K562 (cell line): ENCODE data around the gene MATK. TPM values are rescaled to one million over a fixed set of nuclear protein-coding genes. Genes with fewer than 3 reads are reported as not detected.

Experiments
- ARID2 ChIP-seq: fragments of 450-650 bp; IDR thresholded peaks from 2 replicates; pipeline ENCODE4 v1.6.1; 2017; ENCODE audit warnings: antibody characterized with exemption, mild to moderate bottlenecking
- BCOR ChIP-seq: fragments of 450-650 bp; IDR thresholded peaks from 2 replicates; pipeline ENCODE4 v1.6.1; 2016
- CBX1 ChIP-seq: sonication (generic); IDR thresholded peaks from 2 replicates; pipeline ENCODE4 v1.6.1; 2016; ENCODE audit warnings: antibody characterized with exemption, low read depth, mild to moderate bottlenecking
- CBX3 ChIP-seq, 2 experiments: IDR thresholded peaks; 1 replicate in 1 of 2; 2 replicates in 1 of 2; pipeline ENCODE4 v1.6.1; 2012; ENCODE audit warnings: inconsistent platforms in 2 of 2, low read length in 2 of 2, borderline replicate concordance in 1 of 2, control low read depth in 1 of 2
- CC2D1A ChIP-seq: fragments of 450-650 bp; IDR thresholded peaks from 2 replicates; pipeline ENCODE4 v1.6.1; 2017; ENCODE audit warnings: mild to moderate bottlenecking
- CTBP1 ChIP-seq: fragments of 450-650 bp; IDR thresholded peaks from 2 replicates; pipeline ENCODE4 v1.6.1; 2016; ENCODE audit warnings: borderline replicate concordance
- FOSL1 ChIP-seq: fragments of 200-800 bp; sonication (Bioruptor generic); conservative IDR thresholded peaks from 2 replicates; pipeline ENCODE4 v1.6.1; 2016; ENCODE audit warnings: missing genetic modification characterization, missing compliant biosample characterization
- GATA2 ChIP-seq: sonication (generic); formaldehyde crosslinking; IDR thresholded peaks from 2 replicates; pipeline ENCODE4 v1.4.0; 2020; ENCODE audit warnings: mild to moderate bottlenecking, missing genetic modification reagents
- KDM1A ChIP-seq, 2 experiments: fragments of 450-650 bp; IDR thresholded peaks; 2 replicates each; pipeline ENCODE4 v1.6.1; 2016; ENCODE audit warnings: mild to moderate bottlenecking in 2 of 2
- KLF13 ChIP-seq: fragments of 450-650 bp; IDR thresholded peaks from 2 replicates; pipeline ENCODE4 v1.6.1; 2016; ENCODE audit warnings: missing genetic modification characterization, low read depth, mild to moderate bottlenecking, missing compliant biosample characterization, moderate library complexity, borderline replicate concordance
- LEF1 ChIP-seq: fragments of 450-650 bp; IDR thresholded peaks from 2 replicates; pipeline ENCODE4 v1.6.1; 2016; ENCODE audit warnings: mild to moderate bottlenecking
- MAFG ChIP-seq: fragments of 450-650 bp; conservative IDR thresholded peaks from 2 replicates; pipeline ENCODE4 v1.6.1; 2016; ENCODE audit warnings: missing genetic modification characterization, missing compliant biosample characterization
- NBN ChIP-seq: fragments of 450-650 bp; IDR thresholded peaks from 2 replicates; pipeline ENCODE4 v1.6.1; 2016; ENCODE audit warnings: low read depth, mild to moderate bottlenecking
- NR3C1 ChIP-seq: sonication (generic); formaldehyde crosslinking; IDR thresholded peaks from 2 replicates; pipeline ENCODE4 v1.8.1; 2022; ENCODE audit warnings: missing genetic modification reagents
- PHF20 ChIP-seq: fragments of 450-650 bp; IDR thresholded peaks from 2 replicates; pipeline ENCODE4 v1.6.1; 2018; ENCODE audit not compliant: partially characterized antibody
- RBFOX2 ChIP-seq: fragments of 200-400 bp; formaldehyde crosslinking; IDR thresholded peaks from 2 replicates; pipeline ENCODE4 v1.6.1; 2017; ENCODE audit warnings: low read depth, mild to moderate bottlenecking, low read length, moderate library complexity
- ZBTB7A ChIP-seq: IDR thresholded peaks from 2 replicates; pipeline ENCODE4 v1.6.1; 2011; ENCODE audit warnings: low read depth, mild to moderate bottlenecking, low read length, moderate library complexity, borderline replicate concordance; ENCODE audit not compliant: control insufficient read depth
- ZFX ChIP-seq: sonication (generic); formaldehyde crosslinking; IDR thresholded peaks from 2 replicates; pipeline ENCODE4 v1.8.0; 2022; ENCODE audit warnings: mild to moderate bottlenecking, missing genetic modification reagents, moderate library complexity
- ZKSCAN1 ChIP-seq: fragments of 150-350 bp; IDR thresholded peaks from 2 replicates; pipeline ENCODE4 v1.6.1; 2016; ENCODE audit warnings: low read depth, low read length
- ZNF140 ChIP-seq: fragments of 250-450 bp; sonication (Bioruptor Pico); IDR thresholded peaks from 2 replicates; pipeline ENCODE4 v1.8.0; 2021; ENCODE audit warnings: moderate library complexity, mild to moderate bottlenecking, inconsistent platforms
- ZNF217 ChIP-seq: sonication (generic); formaldehyde crosslinking; IDR thresholded peaks from 2 replicates; pipeline ENCODE4 v1.8.0; 2022; ENCODE audit warnings: mild to moderate bottlenecking, missing genetic modification reagents
- ZNF23 ChIP-seq: fragments of 250-450 bp; sonication (Bioruptor Pico); IDR thresholded peaks from 2 replicates; pipeline ENCODE4 v1.4.0; 2020; ENCODE audit warnings: mild to moderate bottlenecking
- ZNF24 ChIP-seq: fragments of 450-650 bp; IDR thresholded peaks from 2 replicates; pipeline ENCODE4 v1.6.1; 2016
- ZNF384 ChIP-seq: IDR thresholded peaks from 2 replicates; pipeline ENCODE4 v1.6.1; 2012; ENCODE audit warnings: low read depth, low read length, improper control_type of control experiment
- ZNF695 ChIP-seq: fragments of 450-650 bp; formaldehyde crosslinking; IDR thresholded peaks from 2 replicates; pipeline ENCODE4 v1.4.0; 2020; ENCODE audit warnings: mild to moderate bottlenecking, moderate library complexity
- polyA plus RNA-seq, 8 experiments: library from polyadenylated mRNA; depleted of rRNA in 4 of 8; stranded (reverse) in 5 of 8; unstranded in 3 of 8; fragments of >200 nt; fragmentation: Nextera tagmentation in 2 of 8; fragmentation: Illumina TruSeq in 1 of 8; extraction: Ambion mirVana in 2 of 8; extraction: Trizol in 1 of 8; gene quantifications; 2 replicates each; pipeline versions ENCODE4 v1.2.1 to v1.2.3, GENCODE V29; 2011 to 2014; ENCODE audit warnings: inconsistent platforms in 1 of 8, missing spikeins in 1 of 8
- total RNA-seq, 7 experiments: library from RNA; depleted of rRNA in 6 of 7; stranded (reverse); fragments of >200 nt in 6 of 7; fragmentation: Illumina TruSeq in 2 of 7; extraction: Trizol in 2 of 7; gene quantifications; 2 replicates each; pipeline versions ENCODE4 v1.2.1 to v1.2.3, GENCODE V29; 2011 to 2021; ENCODE audit warnings: low replicate concordance in 1 of 7
- TF ChIP-seq, protein P1 (sequence below): IDR thresholded peaks from 2 replicates; pipeline ENCODE4 v1.6.1; 2014; ENCODE audit warnings: antibody characterized with exemption
- TF ChIP-seq, protein P2 (sequence below), 2 experiments: fragments of 450-650 bp; IDR thresholded peaks; 2 replicates each; pipeline ENCODE4 v1.6.1; 2016
- TF ChIP-seq, protein P3 (sequence below): fragments of 450-650 bp; IDR thresholded peaks from 2 replicates; pipeline ENCODE4 v1.6.1; 2017; ENCODE audit warnings: antibody characterized with exemption

Gene MATK
- total and polyA plus RNA-seq, 9 of the 15 experiments (the other 6 are each of a cell fraction or from before 2014, with no cell fraction given) = 0.08 to 41.5 (median 21.4) TPM

DNA sequence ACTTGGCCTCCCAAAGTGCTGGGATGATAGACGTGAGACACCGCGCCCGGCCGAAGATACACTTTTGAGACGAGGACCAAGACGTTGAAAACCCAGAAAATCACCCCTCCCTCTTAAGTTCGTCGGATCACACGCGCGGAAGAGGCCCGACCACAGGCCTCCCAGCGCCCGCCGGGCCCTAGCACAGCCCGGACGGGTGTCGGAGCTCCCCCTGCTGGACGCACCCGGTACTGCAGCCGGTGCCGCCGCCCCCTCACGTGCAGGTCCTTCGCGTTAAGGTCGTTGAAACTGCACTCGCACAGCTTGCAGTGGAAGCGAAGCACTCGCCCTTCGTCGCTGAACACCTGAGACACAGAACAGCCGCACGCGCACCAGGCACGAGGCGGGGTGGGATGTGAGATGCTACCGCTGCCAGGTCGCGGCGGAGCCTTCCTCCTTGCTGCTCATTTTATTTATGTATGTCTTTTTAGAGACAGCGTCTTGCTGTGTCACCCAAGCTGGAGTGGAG, 35.7 kb upstream of the MATK start (continued):
- TF ChIP-seq ZKSCAN1 (0 out of 2 replicates have a peak, but pooled peaks have one; percentile 16), PHF20 (peak; percentile 41), ZNF140 (no peak), CC2D1A (0 out of 2 replicates have a peak, but pooled peaks have one; percentile 59), BCOR (peak; percentile 88), ZNF384 (0 out of 2 replicates have a peak, but pooled peaks have one; percentile 34), KDM1A (IDR thresholded peaks at IDR 0.05) (peak; percentile 28 to 48; a peak in 3 of 4 replicates), MAFG (0 out of 2 replicates have a peak, but pooled peaks have one; percentile 5), NBN (peak; percentile 55; the same call in 1 of the 2 replicates), CBX1 (peak; percentile 98), KLF13 (tag) (peak; percentile 82), FOSL1 (tag) (no peak), NR3C1 (no peak; the same call in 1 of the 2 replicates), ZNF217 (CRISPR knock-in tag) (no peak), CBX3 (IDR thresholded peaks at IDR 0.05; ENCODE audit: borderline replicate concordance in 1 of 2, low read length in 2 of 2) (peak in 1 of 2 experiments; percentile 80; a peak in 1 of 3 replicates), ZNF24 (0 out of 2 replicates have a peak, but pooled peaks have one; percentile 45), ZNF23 (CRISPR knock-in tag) (no peak), RBFOX2 (peak; percentile 43), ZNF695 (CRISPR knock-in tag) (no peak), GATA2 (CRISPR knock-in tag) (no peak), ZFX (peak; percentile 86), ZBTB7A (peak; percentile 61; the same call in 1 of the 2 replicates), ARID2 (0 out of 2 replicates have a peak, but pooled peaks have one; percentile 8), LEF1 (peak; percentile 70), CTBP1 (peak; percentile 87)
- TF ChIP-seq, protein P1, sequence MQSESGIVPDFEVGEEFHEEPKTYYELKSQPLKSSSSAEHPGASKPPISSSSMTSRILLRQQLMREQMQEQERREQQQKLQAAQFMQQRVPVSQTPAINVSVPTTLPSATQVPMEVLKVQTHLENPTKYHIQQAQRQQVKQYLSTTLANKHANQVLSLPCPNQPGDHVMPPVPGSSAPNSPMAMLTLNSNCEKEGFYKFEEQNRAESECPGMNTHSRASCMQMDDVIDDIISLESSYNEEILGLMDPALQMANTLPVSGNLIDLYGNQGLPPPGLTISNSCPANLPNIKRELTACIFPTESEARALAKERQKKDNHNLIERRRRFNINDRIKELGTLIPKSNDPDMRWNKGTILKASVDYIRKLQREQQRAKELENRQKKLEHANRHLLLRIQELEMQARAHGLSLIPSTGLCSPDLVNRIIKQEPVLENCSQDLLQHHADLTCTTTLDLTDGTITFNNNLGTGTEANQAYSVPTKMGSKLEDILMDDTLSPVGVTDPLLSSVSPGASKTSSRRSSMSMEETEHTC = peak; percentile 49; the same call in 1 of the 2 replicates
- TF ChIP-seq, protein P2, sequence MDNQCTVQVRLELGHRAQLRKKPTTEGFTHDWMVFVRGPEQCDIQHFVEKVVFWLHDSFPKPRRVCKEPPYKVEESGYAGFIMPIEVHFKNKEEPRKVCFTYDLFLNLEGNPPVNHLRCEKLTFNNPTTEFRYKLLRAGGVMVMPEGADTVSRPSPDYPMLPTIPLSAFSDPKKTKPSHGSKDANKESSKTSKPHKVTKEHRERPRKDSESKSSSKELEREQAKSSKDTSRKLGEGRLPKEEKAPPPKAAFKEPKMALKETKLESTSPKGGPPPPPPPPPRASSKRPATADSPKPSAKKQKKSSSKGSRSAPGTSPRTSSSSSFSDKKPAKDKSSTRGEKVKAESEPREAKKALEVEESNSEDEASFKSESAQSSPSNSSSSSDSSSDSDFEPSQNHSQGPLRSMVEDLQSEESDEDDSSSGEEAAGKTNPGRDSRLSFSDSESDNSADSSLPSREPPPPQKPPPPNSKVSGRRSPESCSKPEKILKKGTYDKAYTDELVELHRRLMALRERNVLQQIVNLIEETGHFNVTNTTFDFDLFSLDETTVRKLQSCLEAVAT (IDR thresholded peaks at IDR 0.05) = no peak
- TF ChIP-seq, protein P3, sequence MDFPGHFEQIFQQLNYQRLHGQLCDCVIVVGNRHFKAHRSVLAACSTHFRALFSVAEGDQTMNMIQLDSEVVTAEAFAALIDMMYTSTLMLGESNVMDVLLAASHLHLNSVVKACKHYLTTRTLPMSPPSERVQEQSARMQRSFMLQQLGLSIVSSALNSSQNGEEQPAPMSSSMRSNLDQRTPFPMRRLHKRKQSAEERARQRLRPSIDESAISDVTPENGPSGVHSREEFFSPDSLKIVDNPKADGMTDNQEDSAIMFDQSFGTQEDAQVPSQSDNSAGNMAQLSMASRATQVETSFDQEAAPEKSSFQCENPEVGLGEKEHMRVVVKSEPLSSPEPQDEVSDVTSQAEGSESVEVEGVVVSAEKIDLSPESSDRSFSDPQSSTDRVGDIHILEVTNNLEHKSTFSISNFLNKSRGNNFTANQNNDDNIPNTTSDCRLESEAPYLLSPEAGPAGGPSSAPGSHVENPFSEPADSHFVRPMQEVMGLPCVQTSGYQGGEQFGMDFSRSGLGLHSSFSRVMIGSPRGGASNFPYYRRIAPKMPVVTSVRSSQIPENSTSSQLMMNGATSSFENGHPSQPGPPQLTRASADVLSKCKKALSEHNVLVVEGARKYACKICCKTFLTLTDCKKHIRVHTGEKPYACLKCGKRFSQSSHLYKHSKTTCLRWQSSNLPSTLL = no peak
